Measurements from ENCODE around the gene LYPD5.

- TF ChIP-seq ZNF280B (CRISPR knock-in tag; IDR thresholded peaks at IDR 0.05; ENCODE audit: borderline replicate concordance): no peak
- TF ChIP-seq ZNF180 (CRISPR knock-in tag; IDR thresholded peaks at IDR 0.05; ENCODE audit: borderline replicate concordance, low read depth): no peak
- TF ChIP-seq GPBP1L1 (CRISPR knock-in tag; IDR thresholded peaks at IDR 0.05): no peak
- TF ChIP-seq KDM4B (CRISPR knock-in tag; IDR thresholded peaks at IDR 0.05): no peak
- TF ChIP-seq CTCF (CRISPR knock-in tag; IDR thresholded peaks at IDR 0.05): no peak
- no peak for TF ChIP-seq PCBP2 (optimal IDR thresholded peaks at IDR 0.05; ENCODE audit: low read depth, low read length, poor library complexity, severe bottlenecking)
- TF ChIP-seq RFX1 (IDR thresholded peaks at IDR 0.05): no peak
- TF ChIP-seq ZNF766 (CRISPR knock-in tag; IDR thresholded peaks at IDR 0.05; ENCODE audit: borderline replicate concordance): no peak
- no peak for TF ChIP-seq NR3C1 (CRISPR knock-in tag; IDR thresholded peaks at IDR 0.05)
- no peak for TF ChIP-seq MYC (CRISPR knock-in tag; IDR thresholded peaks at IDR 0.05; ENCODE audit: borderline replicate concordance)
- no peak for TF ChIP-seq ZNF253 (CRISPR knock-in tag; IDR thresholded peaks at IDR 0.05; ENCODE audit: borderline replicate concordance)
- TF ChIP-seq ZNF121 (CRISPR knock-in tag; IDR thresholded peaks at IDR 0.05): no peak
These were observed 34.9 kb downstream of the LYPD5 start for GRCh38 chr19:43767316-43767715.

All from HepG2 (cell line).